Hepatocyte (in vitro differentiated cells): ENCODE data around the gene CDH4. TPM values are rescaled to one million over a fixed set of nuclear protein-coding genes. Genes with fewer than 3 reads are reported as not detected.
A peak's percentile ranks its signal among the peaks of the same experiment; 100 is the strongest.

Experiments used
- DNase-seq: peaks from one replicate; pipeline ENCODE4 v3.0.0-alpha.2; 2016; ENCODE audit warnings: low spot score
- H2AFZ ChIP-seq: fragments of 200-600 bp; sonication (generic); 2 replicates; pipeline ENCODE4 v1.6.0; 2016; ENCODE audit warnings: antibody characterized with exemption, mild to moderate bottlenecking
- H3K27ac ChIP-seq: fragments of 200-600 bp; sonication (generic); 2 replicates; pipeline ENCODE4 v1.5.1; 2016; ENCODE audit warnings: mild to moderate bottlenecking
- H3K27me3 ChIP-seq: fragments of 200-600 bp; sonication (generic); 2 replicates; pipeline ENCODE4 v1.6.1; 2016
- H3K36me3 ChIP-seq: fragments of 200-600 bp; sonication (generic); replicated peaks from 2 replicates; pipeline ENCODE4 v1.5.1; 2016; ENCODE audit warnings: low read depth; ENCODE audit not compliant: insufficient read depth
- H3K4me1 ChIP-seq: fragments of 200-600 bp; sonication (generic); 2 replicates; pipeline ENCODE4 v1.5.1; 2016; ENCODE audit warnings: mild to moderate bottlenecking, moderate library complexity; ENCODE audit not compliant: insufficient read depth
- H3K4me2 ChIP-seq: fragments of 200-600 bp; sonication (generic); 2 replicates; pipeline ENCODE4 v1.6.0; 2016
- H3K4me3 ChIP-seq: fragments of 200-600 bp; sonication (generic); 2 replicates; pipeline ENCODE4 v1.5.1; 2016; ENCODE audit warnings: mild to moderate bottlenecking
- H3K79me2 ChIP-seq: fragments of 200-600 bp; sonication (generic); 2 replicates; pipeline ENCODE4 v1.6.0; 2017; ENCODE audit warnings: mild to moderate bottlenecking
- H3K9me2 ChIP-seq: fragments of 200-600 bp; sonication (generic); replicated peaks from 2 replicates; pipeline ENCODE4 v1.6.0; 2017; ENCODE audit warnings: mild to moderate bottlenecking; ENCODE audit not compliant: insufficient read depth
- H3K9me3 ChIP-seq: fragments of 200-600 bp; sonication (generic); 2 replicates; pipeline ENCODE4 v1.5.1; 2016; ENCODE audit warnings: low read depth, mild to moderate bottlenecking
- H4K20me1 ChIP-seq: fragments of 200-600 bp; sonication (generic); 2 replicates; pipeline ENCODE4 v1.6.0; 2016; ENCODE audit warnings: mild to moderate bottlenecking; ENCODE audit not compliant: insufficient read depth, poor library complexity, severe bottlenecking
- CTCF ChIP-seq: fragments of 200-600 bp; sonication (generic); IDR thresholded peaks from 2 replicates; pipeline ENCODE4 v1.5.1; 2016; ENCODE audit warnings: antibody characterized with exemption, mild to moderate bottlenecking; ENCODE audit not compliant: poor library complexity
- EZH2 ChIP-seq: fragments of 200-600 bp; sonication (generic); IDR thresholded peaks from 2 replicates; pipeline ENCODE4 v1.6.1; 2016; ENCODE audit warnings: antibody characterized with exemption, mild to moderate bottlenecking, borderline replicate concordance
- EZH2phosphoT487 ChIP-seq: fragments of 200-600 bp; sonication (generic); IDR thresholded peaks from one replicate; pipeline ENCODE4 v1.6.1; 2018; ENCODE audit warnings: antibody characterized with exemption, mild to moderate bottlenecking, low read depth, moderate library complexity; ENCODE audit not compliant: unreplicated experiment, severe bottlenecking
- WGBS: methylation state at CpG from one replicate; pipeline ENCODE4 v1.1.6; 2016; ENCODE audit warnings: low lambda C conversion rate; ENCODE audit errors: missing lambda C conversion rate; 5-methylcytosine and 5-hydroxymethylcytosine counted together
- polyA plus RNA-seq: library from polyadenylated mRNA; unstranded; fragments of >200 nt; fragmentation: Nextera tagmentation; extraction: Ambion mirVana; gene quantifications from 2 replicates; pipeline ENCODE4 v1.2.1, GENCODE V29; 2016
- total RNA-seq: library from RNA; depleted of rRNA; stranded (reverse); fragments of >200 nt; gene quantifications from 2 replicates; pipeline ENCODE4 v1.2.3, GENCODE V29; 2014

CDH4 gene
- total and polyA plus RNA-seq, 2 experiments from 2014 or later = 0.53 to 0.73 TPM

- no peak for DNase-seq
- Histone ChIP-seq H3K27ac (no peak overlapping the region), H3K9me3 (no peaks in the 10 kb centered on the region), H3K4me1 (no peaks in the 10 kb centered on the region), H2AFZ (no peak overlapping the region), H3K79me2 (no peaks in the 10 kb centered on the region), H3K4me3 (no peak overlapping the region), H3K4me2 (no peak overlapping the region), H3K36me3 (no peaks in the 10 kb centered on the region), H4K20me1 (no peaks in the 10 kb centered on the region), H3K27me3 (no peaks in the 10 kb centered on the region), H3K9me2 (no peaks in the 10 kb centered on the region)
- 94% methylated on average over 8 of the region's 8 CpGs for WGBS
- TF ChIP-seq EZH2phosphoT487 (no peak), CTCF (no peak), EZH2 (no peak)
Observed at GRCh38 chr20:61752576-61752975, 500.5 kb downstream of the CDH4 start.

DNA sequence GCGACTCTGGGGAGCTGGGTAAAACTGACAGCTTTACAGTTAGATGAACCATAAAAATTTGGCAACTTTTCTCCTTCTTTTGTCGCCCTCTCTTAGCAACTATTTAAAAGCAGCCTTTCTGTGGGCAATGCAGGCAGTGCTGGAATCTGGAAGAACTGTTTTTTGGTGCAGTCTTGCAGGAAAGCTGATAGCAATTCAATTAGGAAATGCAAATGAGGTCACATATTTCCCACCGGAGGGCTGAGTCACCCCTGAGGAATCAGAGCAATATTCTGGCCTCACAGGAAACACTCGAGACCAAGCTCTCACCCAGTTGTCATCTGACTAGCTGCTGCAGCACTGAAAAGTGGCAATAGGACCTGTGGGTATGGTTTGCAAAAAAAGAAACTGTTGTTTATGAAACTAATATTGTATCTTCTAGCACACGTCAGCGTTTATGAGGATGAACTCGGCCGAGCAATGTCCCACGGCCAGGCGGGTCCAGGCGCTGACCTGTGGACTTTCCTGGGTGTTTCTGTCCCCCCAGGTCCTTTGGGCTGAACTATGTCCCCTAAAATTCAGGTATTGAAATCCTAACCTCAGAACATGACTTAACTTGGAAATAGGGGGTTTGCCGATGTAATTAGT, 501.4 kb downstream of the CDH4 start:
- H4K20me1 ChIP-seq = no peaks in the 10 kb centered on the region
- WGBS = 72% methylated on average over 12 of the region's 12 CpGs
- no peak overlapping the region for H3K4me3 ChIP-seq
- no peaks in the 10 kb centered on the region for H3K36me3 ChIP-seq
- TF ChIP-seq CTCF (no peak), EZH2phosphoT487 (no peak), EZH2 (no peak)
- no peak overlapping the region for H2AFZ ChIP-seq
- no peaks in the 10 kb centered on the region for H3K79me2 ChIP-seq
- H3K4me2 ChIP-seq = no peak overlapping the region
- H3K27ac ChIP-seq = no peak overlapping the region
- no peaks in the 10 kb centered on the region for H3K4me1 ChIP-seq
- H3K9me3 ChIP-seq = no peaks in the 10 kb centered on the region
- DNase-seq = peak; percentile 26
- H3K27me3 ChIP-seq = no peaks in the 10 kb centered on the region
- H3K9me2 ChIP-seq = no peaks in the 10 kb centered on the region

DNA sequence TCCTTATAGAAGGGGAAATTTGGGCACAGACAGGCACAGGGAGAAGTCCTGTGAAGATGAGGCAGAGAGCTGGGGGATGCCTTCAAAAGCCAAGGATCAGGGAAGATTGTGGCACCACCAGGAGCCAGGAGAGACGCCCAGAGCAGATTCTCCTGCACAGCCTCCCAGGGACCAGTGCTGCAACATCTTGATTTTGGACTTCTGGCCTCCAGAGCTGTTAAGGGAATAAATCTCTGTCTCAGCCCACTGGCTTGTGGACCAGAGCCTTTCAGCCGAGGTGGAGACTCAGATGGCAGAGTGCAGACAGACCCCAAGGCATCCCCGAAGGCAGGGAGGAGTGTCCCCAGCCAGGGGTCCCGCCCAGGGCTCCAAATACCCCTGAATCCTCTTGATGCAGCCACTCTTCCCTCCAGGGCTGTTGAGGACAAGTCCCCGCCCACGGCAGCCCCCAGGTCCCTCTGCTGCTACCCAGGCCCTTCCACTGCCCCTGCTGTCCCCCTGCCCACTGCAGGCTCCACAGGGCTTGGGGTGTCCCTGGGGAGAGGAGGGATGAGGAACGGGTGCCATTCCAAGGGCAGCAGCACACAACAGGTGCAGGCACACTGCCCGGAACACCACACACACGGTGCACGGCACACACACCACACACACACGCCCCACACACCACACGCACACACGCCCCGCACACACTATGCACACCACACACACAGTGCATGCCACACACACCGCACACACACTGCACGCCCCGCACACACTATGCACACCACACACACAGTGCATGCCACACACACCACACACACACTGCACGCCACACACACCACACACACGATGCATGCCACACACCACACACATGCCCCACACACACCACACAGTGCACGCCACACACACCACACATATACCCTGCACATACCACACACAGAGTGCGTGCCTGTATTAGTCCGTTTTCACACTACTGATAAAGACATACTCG, 502.2 kb downstream of the CDH4 start:
- H3K27ac ChIP-seq = no peak overlapping the region
- no peaks in the 10 kb centered on the region for H3K9me2 ChIP-seq
- H2AFZ ChIP-seq = no peak overlapping the region
- H3K4me1 ChIP-seq = no peaks in the 10 kb centered on the region
- no peaks in the 10 kb centered on the region for H3K79me2 ChIP-seq
- no peaks in the 10 kb centered on the region for H3K36me3 ChIP-seq
- H3K27me3 ChIP-seq = no peaks in the 10 kb centered on the region
- H4K20me1 ChIP-seq = no peaks in the 10 kb centered on the region
- TF ChIP-seq CTCF (no peak), EZH2phosphoT487 (no peak), EZH2 (no peak)
- H3K4me3 ChIP-seq = no peak overlapping the region
- DNase-seq = no peak
- H3K4me2 ChIP-seq = no peak overlapping the region
- no peaks in the 10 kb centered on the region for H3K9me3 ChIP-seq
- 92% methylated on average over 21 of the region's 23 CpGs for WGBS
